ENCODE results near the gene CCR5. TPM values are rescaled to one million over a fixed set of nuclear protein-coding genes. Genes with fewer than 3 reads are reported as not detected.

The CCR5 gene
- total and polyA plus RNA-seq, 10 donors = 2.0 to 15.5 (median 6.8) TPM

DNA sequence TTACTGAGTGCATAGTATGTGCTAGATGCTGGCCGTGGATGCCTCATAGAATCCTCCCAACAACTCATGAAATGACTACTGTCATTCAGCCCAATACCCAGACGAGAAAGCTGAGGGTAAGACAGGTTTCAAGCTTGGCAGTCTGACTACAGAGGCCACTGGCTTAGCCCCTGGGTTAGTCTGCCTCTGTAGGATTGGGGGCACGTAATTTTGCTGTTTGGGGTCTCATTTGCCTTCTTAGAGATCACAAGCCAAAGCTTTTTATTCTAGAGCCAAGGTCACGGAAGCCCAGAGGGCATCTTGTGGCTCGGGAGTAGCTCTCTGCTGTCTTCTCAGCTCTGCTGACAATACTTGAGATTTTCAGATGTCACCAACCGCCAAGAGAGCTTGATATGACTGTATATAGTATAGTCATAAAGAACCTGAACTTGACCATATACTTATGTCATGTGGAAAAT lies 1.0 kb upstream of the CCR5 start:
- H3K27ac ChIP-seq = peak overlapping the region in 7 of 8 donors; percentile 17 to 81 (median 56)
- intact Hi-C loops (cut with DNase I; ENCODE audit: low total_unique reads) = loop anchor here (5.0 kb wide), 3 partner anchors 92 to 432 kb away; no protein-coding TSS in a partner anchor
- no peak for DNase-seq
- no peaks in the 10 kb centered on the region for H3K27me3 ChIP-seq (replicated peaks in 1 of 7)
- no peak overlapping the region for H3K4me3 ChIP-seq
- no peaks in the 10 kb centered on the region for H3K36me3 ChIP-seq
- H3K4me1 ChIP-seq = peaks cover 0 to 71% (median 22%) of the 10 kb centered on the region in 6 donors
- TF ChIP-seq POLR2A (IDR thresholded peaks at IDR 0.05) (no peak), CTCF (IDR thresholded peaks at IDR 0.05 in 8 of 11, conservative IDR thresholded peaks at IDR 0.05 in 3 of 11) (no peak), POLR2AphosphoS5 (IDR thresholded peaks at IDR 0.05) (no peak)
- H3K9me3 ChIP-seq = no peaks in the 10 kb centered on the region
- 63 to 82% (median 69%) methylated on average over 6 of the region's 6 CpGs for WGBS, 5 donors

- DNase-seq = no peak
- intact Hi-C loops (cut with DNase I; ENCODE audit: low total_unique reads) = loop anchor here (5.0 kb wide), 2 partner anchors 289 to 434 kb away; no protein-coding TSS in a partner anchor
- H3K27me3 ChIP-seq (replicated peaks in 1 of 7) = no peaks in the 10 kb centered on the region
- no peaks in the 10 kb centered on the region for H3K36me3 ChIP-seq
- 64 to 87% (median 78%) methylated on average over 10 of the region's 10 CpGs for WGBS, 5 donors
- peaks cover 0 to 87% (median 24%) of the 10 kb centered on the region in 6 donors for H3K4me1 ChIP-seq
- TF ChIP-seq CTCF (IDR thresholded peaks at IDR 0.05 in 8 of 11, conservative IDR thresholded peaks at IDR 0.05 in 3 of 11) (no peak), POLR2A (IDR thresholded peaks at IDR 0.05) (no peak), POLR2AphosphoS5 (IDR thresholded peaks at IDR 0.05) (no peak)
- H3K4me3 ChIP-seq = peak overlapping the region in 6 of 8 donors; percentile 13 to 52 (median 16)
- H3K27ac ChIP-seq = peak overlapping the region in 6 of 8 donors; percentile 37 to 81 (median 63)
- H3K9me3 ChIP-seq = no peaks in the 10 kb centered on the region
Observed at GRCh38 chr3:46371519-46372340, 984 bp downstream of the CCR5 start.

DNA sequence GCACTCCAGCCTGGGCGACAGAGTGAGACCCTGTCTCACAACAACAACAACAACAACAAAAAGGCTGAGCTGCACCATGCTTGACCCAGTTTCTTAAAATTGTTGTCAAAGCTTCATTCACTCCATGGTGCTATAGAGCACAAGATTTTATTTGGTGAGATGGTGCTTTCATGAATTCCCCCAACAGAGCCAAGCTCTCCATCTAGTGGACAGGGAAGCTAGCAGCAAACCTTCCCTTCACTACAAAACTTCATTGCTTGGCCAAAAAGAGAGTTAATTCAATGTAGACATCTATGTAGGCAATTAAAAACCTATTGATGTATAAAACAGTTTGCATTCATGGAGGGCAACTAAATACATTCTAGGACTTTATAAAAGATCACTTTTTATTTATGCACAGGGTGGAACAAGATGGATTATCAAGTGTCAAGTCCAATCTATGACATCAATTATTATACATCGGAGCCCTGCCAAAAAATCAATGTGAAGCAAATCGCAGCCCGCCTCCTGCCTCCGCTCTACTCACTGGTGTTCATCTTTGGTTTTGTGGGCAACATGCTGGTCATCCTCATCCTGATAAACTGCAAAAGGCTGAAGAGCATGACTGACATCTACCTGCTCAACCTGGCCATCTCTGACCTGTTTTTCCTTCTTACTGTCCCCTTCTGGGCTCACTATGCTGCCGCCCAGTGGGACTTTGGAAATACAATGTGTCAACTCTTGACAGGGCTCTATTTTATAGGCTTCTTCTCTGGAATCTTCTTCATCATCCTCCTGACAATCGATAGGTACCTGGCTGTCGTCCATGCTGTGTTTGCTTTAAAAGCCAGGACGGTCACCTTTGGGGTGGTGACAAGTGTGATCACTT lies 2.0 kb downstream of the CCR5 start:
- Histone ChIP-seq H3K27me3 (replicated peaks in 1 of 7) (no peaks in the 10 kb centered on the region), H3K36me3 (no peaks in the 10 kb centered on the region), H3K4me3 (peak overlapping the region in 4 of 8 donors; percentile 13 to 52 (median 20)), H3K27ac (peak overlapping the region in 4 of 8 donors; percentile 54 to 81 (median 68)), H3K9me3 (no peaks in the 10 kb centered on the region), H3K4me1 (peaks cover 0 to 91% (median 24%) of the 10 kb centered on the region in 6 donors)
- WGBS, 5 donors = 89 to 97% (median 94%) methylated on average over 9 of the region's 9 CpGs
- intact Hi-C loops (cut with DNase I; ENCODE audit: low total_unique reads) = loop anchor here (5.0 kb wide), 2 partner anchors 290 to 435 kb away; no protein-coding TSS in a partner anchor
- TF ChIP-seq POLR2A (IDR thresholded peaks at IDR 0.05) (no peak), CTCF (IDR thresholded peaks at IDR 0.05 in 8 of 11, conservative IDR thresholded peaks at IDR 0.05 in 3 of 11) (peak in 9 of 11 experiments; percentile 17 to 57 (median 45)), POLR2AphosphoS5 (IDR thresholded peaks at IDR 0.05) (no peak)
- no peak for DNase-seq
